DND-41 (cell line): ENCODE data around the gene FAM124B.

Experiments
- EZH2 ChIP-seq: IDR thresholded peaks from 3 replicates; pipeline ENCODE4 v1.6.1; 2012; ENCODE audit warnings: borderline replicate concordance, low read depth, mild to moderate bottlenecking, moderate library complexity, low read length, inconsistent platforms; ENCODE audit not compliant: severe bottlenecking
- TF ChIP-seq, protein P1 (sequence below): IDR thresholded peaks from 2 replicates; pipeline ENCODE4 v1.5.1; 2012; ENCODE audit warnings: borderline replicate concordance, low read length, moderate library complexity, mild to moderate bottlenecking; ENCODE audit not compliant: poor library complexity, severe bottlenecking; ENCODE audit errors: extremely low read depth

- TF ChIP-seq, protein P1, sequence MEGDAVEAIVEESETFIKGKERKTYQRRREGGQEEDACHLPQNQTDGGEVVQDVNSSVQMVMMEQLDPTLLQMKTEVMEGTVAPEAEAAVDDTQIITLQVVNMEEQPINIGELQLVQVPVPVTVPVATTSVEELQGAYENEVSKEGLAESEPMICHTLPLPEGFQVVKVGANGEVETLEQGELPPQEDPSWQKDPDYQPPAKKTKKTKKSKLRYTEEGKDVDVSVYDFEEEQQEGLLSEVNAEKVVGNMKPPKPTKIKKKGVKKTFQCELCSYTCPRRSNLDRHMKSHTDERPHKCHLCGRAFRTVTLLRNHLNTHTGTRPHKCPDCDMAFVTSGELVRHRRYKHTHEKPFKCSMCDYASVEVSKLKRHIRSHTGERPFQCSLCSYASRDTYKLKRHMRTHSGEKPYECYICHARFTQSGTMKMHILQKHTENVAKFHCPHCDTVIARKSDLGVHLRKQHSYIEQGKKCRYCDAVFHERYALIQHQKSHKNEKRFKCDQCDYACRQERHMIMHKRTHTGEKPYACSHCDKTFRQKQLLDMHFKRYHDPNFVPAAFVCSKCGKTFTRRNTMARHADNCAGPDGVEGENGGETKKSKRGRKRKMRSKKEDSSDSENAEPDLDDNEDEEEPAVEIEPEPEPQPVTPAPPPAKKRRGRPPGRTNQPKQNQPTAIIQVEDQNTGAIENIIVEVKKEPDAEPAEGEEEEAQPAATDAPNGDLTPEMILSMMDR, result no peak
- no peak for TF ChIP-seq EZH2
Observed at GRCh38 chr2:224404796-224405195, 2.9 kb upstream of the FAM124B start.
